Fibroblast of lung (primary cell): ENCODE results near the gene BASP1.

Experiments used
- CTCF ChIP-seq, 2 donors: IDR thresholded peaks in 1 of 2; conservative IDR thresholded peaks in 1 of 2; 1 replicate in 1 of 2; 2 replicates in 1 of 2; pipeline ENCODE4 v1.5.1; 2011 to 2012; ENCODE audit warnings: low read length in 2 of 2, control low read depth in 1 of 2, inconsistent platforms in 1 of 2, low read depth in 1 of 2, mild to moderate bottlenecking in 1 of 2
- EZH2 ChIP-seq: IDR thresholded peaks from 2 replicates; pipeline ENCODE4 v1.5.1; 2012; ENCODE audit warnings: low read length, control low read depth, mild to moderate bottlenecking; ENCODE audit errors: missing control alignments

GRCh38 chr5:17302106-17302505 lies 84.7 kb downstream of the BASP1 start:
- TF ChIP-seq CTCF (conservative IDR thresholded peaks at IDR 0.05 in 1 of 2, IDR thresholded peaks at IDR 0.05 in 1 of 2; ENCODE audit: low read depth in 1 of 2, low read length in 2 of 2) (no peak), EZH2 (no peak)
